HCT116 (cell line): Measurements from ENCODE around the gene FTO. TPM values are rescaled to one million over a fixed set of nuclear protein-coding genes. Genes with fewer than 3 reads are reported as not detected.

Source experiments
- ATAC-seq: fragments of 200-7000 bp; cut with Tn5 transposase; 2 replicates; pipeline ENCODE4 v1.9.1; 2020; ENCODE audit warnings: mild to moderate bottlenecking, moderate library complexity
- BruUV-seq: library from RNA; stranded (reverse); fragments of 400-500 nt; replicated peaks from 2 replicates; lab custom pipeline; 2021; lab: Mats Ljungman, UMichigan
- CTCF ChIA-PET: fragments of 300-600 bp; sonication (Branson Sonifier 250); formaldehyde crosslinking; loops from one replicate; lab custom pipeline; 2021; ENCODE audit warnings: antibody characterized with exemption; lab: Charles Lee
- POLR2A ChIA-PET: fragments of 300-600, 350-600 bp; sonication (Branson Sonifier 250); formaldehyde crosslinking; loops from one replicate; lab custom pipeline; 2021; ENCODE audit warnings: antibody characterized with exemption; lab: Charles Lee
- RAD21 ChIA-PET, 2 experiments: fragments of 300-600 bp; sonication (Branson Sonifier 250); formaldehyde crosslinking; loops; one replicate each; lab custom pipeline; 2023; ENCODE audit warnings: low total read pairs in 2 of 2; ENCODE audit not compliant: uncharacterized antibody in 2 of 2, unreplicated experiment in 2 of 2, low non-redundant PET in 1 of 2; lab: Charles Lee
- DNase-seq: peaks from one replicate; pipeline ENCODE4 v3.0.0-alpha.2; 2010; ENCODE audit warnings: low read depth, low spot score
- H2AFZ ChIP-seq: fragments of 200-600 bp; shearing (Covaris generic), sonication (generic); 2 replicates; pipeline ENCODE4 v1.6.1; 2017; ENCODE audit warnings: low read depth, mixed run types, mixed read lengths, antibody characterized with exemption, low read length; ENCODE audit not compliant: poor library complexity, severe bottlenecking
- H3K27ac ChIP-seq: 2 replicates; pipeline ENCODE4 v1.5.1; 2012; ENCODE audit warnings: low read depth, low read length
- H3K27me3 ChIP-seq: fragments of 200-600 bp; sonication (generic); 2 replicates; pipeline ENCODE4 v1.6.1; 2016; ENCODE audit warnings: mixed run types, low read length, mixed read lengths; ENCODE audit not compliant: insufficient read depth
- H3K36me3 ChIP-seq, 2 experiments: fragments of 200-500 bp in 1 of 2; fragments of 200-600 bp in 1 of 2; sonication (Bioruptor generic) in 1 of 2; sonication (generic) in 1 of 2; 2 replicates each; pipeline versions ENCODE4 v1.5.1 to v1.6.1; 2014 to 2016; ENCODE audit warnings: low read length in 2 of 2, inconsistent platforms in 1 of 2, mixed read lengths in 1 of 2, mixed run types in 1 of 2; ENCODE audit not compliant: insufficient read depth in 2 of 2, control insufficient read depth in 1 of 2
- H3K4me1 ChIP-seq, 2 experiments: fragments of 200-600 bp in 1 of 2; sonication (generic) in 1 of 2; 2 replicates each; pipeline versions ENCODE4 v1.5.1 to v1.6.1; 2012 to 2017; ENCODE audit warnings: low read length in 2 of 2, inconsistent platforms in 1 of 2, mild to moderate bottlenecking in 1 of 2, mixed read lengths in 1 of 2, mixed run types in 1 of 2, moderate library complexity in 1 of 2; ENCODE audit not compliant: insufficient read depth in 2 of 2, control insufficient read depth in 1 of 2
- H3K4me2 ChIP-seq: fragments of 200-600 bp; sonication (generic); 2 replicates; pipeline ENCODE4 v1.6.1; 2017; ENCODE audit warnings: mixed run types, low read length, mixed read lengths
- H3K4me3 ChIP-seq, 2 experiments: fragments of 200-600 bp in 1 of 2; sonication (generic) in 1 of 2; replicated peaks in 1 of 2; 2 replicates each; pipeline ENCODE4 v1.5.1; 2011 to 2016; ENCODE audit warnings: low read length in 2 of 2, control low read depth in 1 of 2, low read depth in 1 of 2, mild to moderate bottlenecking in 1 of 2, mixed read lengths in 1 of 2, mixed run types in 1 of 2
- H3K79me2 ChIP-seq: fragments of 200-600 bp; sonication (generic); 2 replicates; pipeline ENCODE4 v1.6.1; 2017; ENCODE audit warnings: mild to moderate bottlenecking, mixed run types, low read length, moderate library complexity, mixed read lengths; ENCODE audit not compliant: insufficient read depth
- H3K9ac ChIP-seq: fragments of 200-600 bp; sonication (generic); 2 replicates; pipeline ENCODE4 v1.6.1; 2016; ENCODE audit warnings: low read length, mixed read lengths
- H3K9me2 ChIP-seq: fragments of 200-600 bp; sonication (generic), shearing (Covaris generic); 2 replicates; pipeline ENCODE4 v1.6.1; 2017; ENCODE audit warnings: mixed run types, mild to moderate bottlenecking, moderate library complexity; ENCODE audit not compliant: insufficient read depth
- H3K9me3 ChIP-seq, 2 experiments: fragments of 200-500 bp in 1 of 2; fragments of 200-600 bp in 1 of 2; sonication (Bioruptor generic) in 1 of 2; sonication (generic) in 1 of 2; 2 replicates each; pipeline ENCODE4 v1.6.1; 2014 to 2017; ENCODE audit warnings: low read length in 2 of 2, mixed read lengths in 2 of 2, inconsistent platforms in 1 of 2, low read depth in 1 of 2, mild to moderate bottlenecking in 1 of 2, mixed run types in 1 of 2, moderate library complexity in 1 of 2; ENCODE audit not compliant: control insufficient read depth in 1 of 2, insufficient read depth in 1 of 2
- H4K20me1 ChIP-seq: fragments of 200-600 bp; sonication (generic), shearing (Covaris generic); 2 replicates; pipeline ENCODE4 v1.6.1; 2017; ENCODE audit warnings: mixed run types, mild to moderate bottlenecking, moderate library complexity; ENCODE audit not compliant: insufficient read depth
- ATF3 ChIP-seq: IDR thresholded peaks from 2 replicates; pipeline ENCODE4 v1.6.1; 2012
- CBX3 ChIP-seq: IDR thresholded peaks from 2 replicates; pipeline ENCODE4 v1.6.1; 2012; ENCODE audit warnings: low read depth
- CEBPB ChIP-seq: IDR thresholded peaks from 2 replicates; pipeline ENCODE4 v1.6.1; 2012; ENCODE audit warnings: low read depth
- CTCF ChIP-seq, 3 experiments: fragments of 200-600 bp in 1 of 3; sonication (generic) in 1 of 3; IDR thresholded peaks in 2 of 3; conservative IDR thresholded peaks in 1 of 3; 2 replicates each; pipeline ENCODE4 v1.5.1; 2012 to 2017; ENCODE audit warnings: low read depth in 2 of 3, low read length in 2 of 3, antibody characterized with exemption in 1 of 3, borderline replicate concordance in 1 of 3, control low read depth in 1 of 3, mild to moderate bottlenecking in 1 of 3, mixed read lengths in 1 of 3, mixed run types in 1 of 3, moderate library complexity in 1 of 3; ENCODE audit not compliant: insufficient read depth in 1 of 3
- EGR1 ChIP-seq: IDR thresholded peaks from 2 replicates; pipeline ENCODE4 v1.6.1; 2012; ENCODE audit warnings: low read depth
- EZH2phosphoT487 ChIP-seq: fragments of 200-600 bp; IDR thresholded peaks from 2 replicates; pipeline ENCODE4 v1.6.1; 2018; ENCODE audit warnings: antibody characterized with exemption, borderline replicate concordance
- FOSL1 ChIP-seq: IDR thresholded peaks from 2 replicates; pipeline ENCODE4 v1.6.1; 2012; ENCODE audit warnings: low read depth
- JUND ChIP-seq: IDR thresholded peaks from 2 replicates; pipeline ENCODE4 v1.6.1; 2012
- MAX ChIP-seq: IDR thresholded peaks from 2 replicates; pipeline ENCODE4 v1.6.1; 2012
- POLR2A ChIP-seq: IDR thresholded peaks from 2 replicates; pipeline ENCODE4 v1.7.0; 2011; ENCODE audit warnings: borderline replicate concordance; ENCODE audit not compliant: insufficient read depth, insufficient read length; ENCODE audit errors: extremely low read depth
- POLR2AphosphoS5 ChIP-seq: IDR thresholded peaks from 2 replicates; pipeline ENCODE4 v1.6.1; 2011; ENCODE audit warnings: mild to moderate bottlenecking, low read depth, low read length, moderate library complexity
- RAD21 ChIP-seq: IDR thresholded peaks from 2 replicates; pipeline ENCODE4 v1.6.1; 2012; ENCODE audit warnings: low read depth, mild to moderate bottlenecking
- SIN3A ChIP-seq: IDR thresholded peaks from 2 replicates; pipeline ENCODE4 v1.6.1; 2012; ENCODE audit warnings: low read depth
- SP1 ChIP-seq: IDR thresholded peaks from 2 replicates; pipeline ENCODE4 v1.6.1; 2012; ENCODE audit warnings: low read depth
- SRF ChIP-seq: IDR thresholded peaks from 2 replicates; pipeline ENCODE4 v1.6.1; 2012; ENCODE audit warnings: low read depth
- TCF7L2 ChIP-seq: IDR thresholded peaks from 2 replicates; pipeline ENCODE4 v1.7.0; 2011; ENCODE audit warnings: borderline replicate concordance, inconsistent platforms; ENCODE audit not compliant: insufficient read depth, insufficient read length; ENCODE audit errors: extremely low read depth
- YY1 ChIP-seq: IDR thresholded peaks from 2 replicates; pipeline ENCODE4 v1.6.1; 2011; ENCODE audit warnings: low read length, low read depth, moderate library complexity, mild to moderate bottlenecking; ENCODE audit not compliant: insufficient replicate concordance; ENCODE audit errors: extremely low read depth
- ZBTB33 ChIP-seq: IDR thresholded peaks from 2 replicates; pipeline ENCODE4 v1.6.1; 2011; ENCODE audit warnings: mild to moderate bottlenecking, low read length, moderate library complexity; ENCODE audit not compliant: insufficient replicate concordance; ENCODE audit errors: extremely low read depth
- ZFX ChIP-seq: fragments of 450-650 bp; IDR thresholded peaks from 2 replicates; pipeline ENCODE4 v1.6.1; 2017
- ZNF274 ChIP-seq: fragments of 200-500 bp; sonication (Bioruptor generic); IDR thresholded peaks from 2 replicates; pipeline ENCODE4 v1.6.1; 2014; ENCODE audit warnings: mild to moderate bottlenecking, low read depth, low read length, inconsistent platforms
- intact Hi-C: fragments of 100-400 bp; cut with micrococcal nuclease; formaldehyde crosslinking; loops from 2 replicates; pipeline ENCODE4 v1.10.0; 2022
- total RNA-seq: library from RNA; stranded (reverse); gene quantifications from one replicate; pipeline ENCODE4 v1.2.1, GENCODE V29; 2021; ENCODE audit not compliant: unreplicated experiment

FTO gene
- total RNA-seq, 1 experiment from 2014 or later = 55.2 TPM

- Histone ChIP-seq H4K20me1 (no peaks in the 10 kb centered on the region), H3K4me3 (no peak overlapping the region), H3K9me3 (no peaks in the 10 kb centered on the region), H3K36me3 (no peaks in the 10 kb centered on the region), H3K27me3 (no peaks in the 10 kb centered on the region)
- ChIA-PET POLR2A (no interaction called here), CTCF (no interaction called here)
- no TSS peak for BruUV-seq
- no peak for TF ChIP-seq ZBTB33
- no peak for TF ChIP-seq MAX
- no peak for TF ChIP-seq SRF
- no peak for TF ChIP-seq FOSL1
- TF ChIP-seq YY1 = no peak
- no peak for TF ChIP-seq CEBPB
- TF ChIP-seq TCF7L2 = no peak
- no peak for TF ChIP-seq RAD21
- no peak for TF ChIP-seq ZFX
- no peak for TF ChIP-seq ZNF274
- no peak for TF ChIP-seq POLR2A
- no peak for TF ChIP-seq SP1
- no peak for TF ChIP-seq EGR1
- no peak for TF ChIP-seq CTCF (IDR thresholded peaks at IDR 0.05 in 2 of 3, conservative IDR thresholded peaks at IDR 0.05 in 1 of 3; ENCODE audit: borderline replicate concordance in 1 of 3, insufficient read depth in 1 of 3, low read depth in 2 of 3, low read length in 2 of 3)
- TF ChIP-seq POLR2AphosphoS5 = no peak
- no peak for TF ChIP-seq ATF3
- TF ChIP-seq SIN3A = no peak
- TF ChIP-seq EZH2phosphoT487 = no peak
- TF ChIP-seq JUND = no peak
- no peak for TF ChIP-seq CBX3
- TF ChIP-seq, all 23 proteins: peak for 0
- Histone ChIP-seq H3K9me2 (no peaks in the 10 kb centered on the region), H3K79me2 (no peaks in the 10 kb centered on the region), H3K4me2 (no peak overlapping the region), H3K27ac (no peak overlapping the region), H3K4me1 (peaks cover 3% of the 10 kb centered on the region in 2 experiments; a peak in 2 of 4 replicates), H3K9ac (no peak overlapping the region), H2AFZ (no peak overlapping the region)
- ATAC-seq = no peak
- RAD21 ChIA-PET = no interaction called here
- intact Hi-C loops = no loop called here
- no peak for DNase-seq
These were observed 368.3 kb downstream of the FTO start for GRCh38 chr16:54072237-54072636.
